Measurements from ENCODE around the gene TRIM7. TPM values are rescaled to one million over a fixed set of nuclear protein-coding genes. Genes with fewer than 3 reads are reported as not detected.

Gene TRIM7
- total RNA-seq, 3 donors from 2014 or later (not counting 1 experiment from before 2014, with no cell fraction given) = 0.73 to 1.2 TPM; not detected in 1

DNA sequence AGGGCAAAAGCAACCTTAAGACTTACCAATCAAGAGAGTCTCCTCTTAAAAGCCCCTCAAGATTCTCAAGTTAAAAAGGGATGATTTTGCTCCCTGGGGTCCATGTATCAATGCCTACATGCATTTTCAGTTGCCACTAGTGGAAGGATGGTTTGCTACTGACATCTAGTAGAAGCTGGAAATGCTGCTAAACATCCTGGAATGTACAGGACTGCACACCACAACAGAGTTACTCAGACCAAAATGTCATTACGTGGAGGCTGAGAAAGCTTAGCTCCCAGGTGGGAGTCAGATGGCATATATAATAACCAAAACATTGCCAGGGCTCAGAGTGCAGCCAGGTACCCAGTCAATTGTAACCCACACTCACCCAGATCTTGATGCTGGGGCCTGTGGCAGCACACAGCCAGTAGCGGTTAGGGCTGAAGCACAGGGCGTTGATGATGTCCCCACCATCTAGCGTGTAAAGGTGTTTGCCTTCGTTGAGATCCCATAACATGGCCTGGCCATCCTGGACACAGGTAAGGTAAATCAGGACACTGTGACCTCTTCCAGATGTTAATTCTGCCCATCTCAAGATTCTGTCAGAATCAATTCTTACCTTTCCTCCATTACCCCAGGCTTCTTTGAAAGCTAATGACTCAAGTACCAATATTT is 32.9 kb upstream of the TRIM7 start:
- ATAC-seq = no peak
- Mint-ChIP-seq H3K36me3 (peaks cover 19% of the 10 kb centered on the region), H3K9me3 (no peaks in the 10 kb centered on the region), H3K4me3 (no peak overlapping the region), H3K27ac (peak overlapping the region; percentile 57 to 84), H3K4me1 (peaks cover 26 to 38% of the 10 kb centered on the region in 2 donors), H3K27me3 (ENCODE audit: low read depth in 2 of 2) (no peaks in the 10 kb centered on the region)
- TF ChIP-seq, protein P1, sequence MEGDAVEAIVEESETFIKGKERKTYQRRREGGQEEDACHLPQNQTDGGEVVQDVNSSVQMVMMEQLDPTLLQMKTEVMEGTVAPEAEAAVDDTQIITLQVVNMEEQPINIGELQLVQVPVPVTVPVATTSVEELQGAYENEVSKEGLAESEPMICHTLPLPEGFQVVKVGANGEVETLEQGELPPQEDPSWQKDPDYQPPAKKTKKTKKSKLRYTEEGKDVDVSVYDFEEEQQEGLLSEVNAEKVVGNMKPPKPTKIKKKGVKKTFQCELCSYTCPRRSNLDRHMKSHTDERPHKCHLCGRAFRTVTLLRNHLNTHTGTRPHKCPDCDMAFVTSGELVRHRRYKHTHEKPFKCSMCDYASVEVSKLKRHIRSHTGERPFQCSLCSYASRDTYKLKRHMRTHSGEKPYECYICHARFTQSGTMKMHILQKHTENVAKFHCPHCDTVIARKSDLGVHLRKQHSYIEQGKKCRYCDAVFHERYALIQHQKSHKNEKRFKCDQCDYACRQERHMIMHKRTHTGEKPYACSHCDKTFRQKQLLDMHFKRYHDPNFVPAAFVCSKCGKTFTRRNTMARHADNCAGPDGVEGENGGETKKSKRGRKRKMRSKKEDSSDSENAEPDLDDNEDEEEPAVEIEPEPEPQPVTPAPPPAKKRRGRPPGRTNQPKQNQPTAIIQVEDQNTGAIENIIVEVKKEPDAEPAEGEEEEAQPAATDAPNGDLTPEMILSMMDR (IDR thresholded peaks at IDR 0.05) = no peak
- Histone ChIP-seq H3K4me3 (ENCODE audit: low read length) (no peak overlapping the region), H3K4me1 (ENCODE audit: control insufficient read depth, insufficient read depth, low read length) (peaks cover 20% of the 10 kb centered on the region), H3K27me3 (ENCODE audit: control insufficient read depth, insufficient read depth, low read length) (no peaks in the 10 kb centered on the region), H3K36me3 (ENCODE audit: control insufficient read depth, insufficient read depth, low read length) (peaks cover 89% of the 10 kb centered on the region), H3K9me3 (ENCODE audit: control insufficient read depth, insufficient read depth, low read length) (no peaks in the 10 kb centered on the region), H3K27ac (ENCODE audit: low read length) (no peak overlapping the region)
- 93% methylated on average over 5 of the region's 5 CpGs for WGBS (ENCODE audit: insufficient coverage)
- intact Hi-C loops (cut with micrococcal nuclease) = no loop called here
- DNase-seq = no peak

DNA sequence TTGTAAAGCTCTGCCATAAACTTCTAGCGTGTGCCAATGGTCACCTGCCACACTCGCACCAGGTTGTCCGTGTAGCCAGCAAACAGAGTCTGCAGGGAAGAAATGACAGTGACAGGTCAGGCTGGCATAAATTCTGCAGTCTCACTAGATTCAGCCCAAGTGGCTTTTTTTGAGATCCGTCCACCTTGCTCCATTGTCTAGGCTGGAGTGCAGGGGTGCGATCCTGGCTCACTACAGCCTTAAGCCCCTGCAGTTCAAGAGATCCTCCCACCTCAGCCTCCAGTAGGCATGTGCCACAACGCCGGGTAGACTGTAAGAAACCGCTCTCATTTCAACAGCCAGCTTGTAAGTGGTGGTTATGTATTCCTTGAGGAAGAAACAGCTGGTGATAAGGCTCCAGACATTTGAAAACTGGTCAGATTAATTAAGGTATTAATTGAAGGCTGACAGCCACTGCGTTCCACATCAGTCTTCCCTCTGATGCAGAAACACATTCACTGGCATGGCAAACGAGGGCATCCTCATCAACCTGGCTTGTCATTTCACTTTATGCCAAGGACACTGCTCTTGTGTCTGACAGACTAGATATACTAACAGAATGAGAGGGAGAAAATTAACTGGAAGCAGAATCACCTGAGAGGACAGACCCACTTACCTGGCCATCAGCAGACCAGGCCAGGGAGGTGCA is 32.1 kb upstream of the TRIM7 start:
- intact Hi-C loops (cut with micrococcal nuclease) = no loop called here
- H3K4me3 ChIP-seq (ENCODE audit: low read length) = no peak overlapping the region
- H3K4me1 Mint-ChIP-seq = peaks cover 18 to 30% of the 10 kb centered on the region in 2 donors
- H3K9me3 Mint-ChIP-seq = no peaks in the 10 kb centered on the region
- H3K4me1 ChIP-seq (ENCODE audit: control insufficient read depth, insufficient read depth, low read length) = peaks cover 12% of the 10 kb centered on the region
- 96% methylated on average over 10 of the region's 10 CpGs for WGBS (ENCODE audit: insufficient coverage)
- no peaks in the 10 kb centered on the region for H3K27me3 ChIP-seq (ENCODE audit: control insufficient read depth, insufficient read depth, low read length)
- H3K36me3 ChIP-seq (ENCODE audit: control insufficient read depth, insufficient read depth, low read length) = peaks cover 93% of the 10 kb centered on the region
- H3K9me3 ChIP-seq (ENCODE audit: control insufficient read depth, insufficient read depth, low read length) = no peaks in the 10 kb centered on the region
- peaks cover 19% of the 10 kb centered on the region for H3K36me3 Mint-ChIP-seq
- ATAC-seq = no peak
- TF ChIP-seq, protein P1 (IDR thresholded peaks at IDR 0.05) = no peak
- no peak overlapping the region for H3K27ac Mint-ChIP-seq
- H3K27me3 Mint-ChIP-seq (ENCODE audit: low read depth in 2 of 2) = no peaks in the 10 kb centered on the region
- DNase-seq = no peak
- no peak overlapping the region for H3K4me3 Mint-ChIP-seq
- no peak overlapping the region for H3K27ac ChIP-seq (ENCODE audit: low read length)

DNA sequence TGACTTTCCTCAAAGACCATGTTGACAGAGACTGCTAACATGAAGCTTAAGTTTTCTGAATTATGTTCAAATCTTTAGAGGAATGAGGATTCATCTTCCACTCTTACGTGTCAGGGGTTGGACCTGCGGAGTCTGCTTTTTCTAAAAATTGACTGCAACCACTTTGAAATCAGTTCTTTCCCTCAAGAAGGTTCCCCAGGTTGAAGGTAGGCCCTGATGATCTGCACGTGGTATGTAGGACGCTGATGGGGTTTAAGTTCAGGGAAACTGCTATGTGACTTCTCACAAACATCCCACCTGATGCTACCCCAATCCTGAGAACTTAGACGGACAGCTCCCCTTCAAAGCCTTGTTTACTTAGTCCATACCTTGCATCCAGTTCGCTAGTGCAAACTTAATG is 31.5 kb upstream of the TRIM7 start:
- WGBS (ENCODE audit: insufficient coverage) = 94% methylated on average over 6 of the region's 6 CpGs
- H3K36me3 ChIP-seq (ENCODE audit: control insufficient read depth, insufficient read depth, low read length) = peaks cover 92% of the 10 kb centered on the region
- no peaks in the 10 kb centered on the region for H3K27me3 Mint-ChIP-seq (ENCODE audit: low read depth in 2 of 2)
- intact Hi-C loops (cut with micrococcal nuclease) = no loop called here
- no peak overlapping the region for H3K4me3 ChIP-seq (ENCODE audit: low read length)
- H3K9me3 ChIP-seq (ENCODE audit: control insufficient read depth, insufficient read depth, low read length) = no peaks in the 10 kb centered on the region
- DNase-seq = no peak
- H3K4me1 Mint-ChIP-seq = peaks cover 12 to 24% of the 10 kb centered on the region in 2 donors
- no peak overlapping the region for H3K27ac ChIP-seq (ENCODE audit: low read length)
- no peaks in the 10 kb centered on the region for H3K27me3 ChIP-seq (ENCODE audit: control insufficient read depth, insufficient read depth, low read length)
- ATAC-seq = no peak
- H3K36me3 Mint-ChIP-seq = peaks cover 19% of the 10 kb centered on the region
- H3K4me1 ChIP-seq (ENCODE audit: control insufficient read depth, insufficient read depth, low read length) = peaks cover 6% of the 10 kb centered on the region
- no peak overlapping the region for H3K27ac Mint-ChIP-seq
- no peak overlapping the region for H3K4me3 Mint-ChIP-seq
- TF ChIP-seq, protein P1 (IDR thresholded peaks at IDR 0.05) = no peak
- no peaks in the 10 kb centered on the region for H3K9me3 Mint-ChIP-seq
